MG63 (cell line): ENCODE results near the gene CAV1. TPM values are rescaled to one million over a fixed set of nuclear protein-coding genes. Genes with fewer than 3 reads are reported as not detected.
"Not testable (repeated sequence)": the region's sequence is repeated elsewhere in the genome, so short reads cannot be mapped to it uniquely, and the experiment has no call there.

ENCODE experiments used
- DNase-seq: peaks from one replicate; pipeline ENCODE4 v3.0.0-alpha.2; 2020
- H3K27me3 ChIP-seq: fragments of 250-450 bp; sonication (Bioruptor Pico); 2 replicates; pipeline ENCODE4 v1.5.1; 2020; ENCODE audit warnings: mild to moderate bottlenecking, moderate library complexity
- H3K36me3 ChIP-seq: fragments of 250-450 bp; sonication (Bioruptor Pico); 2 replicates; pipeline ENCODE4 v1.5.1; 2020; ENCODE audit warnings: mild to moderate bottlenecking, moderate library complexity
- H3K4me3 ChIP-seq: fragments of 250-450 bp; sonication (Bioruptor Pico); 2 replicates; pipeline ENCODE4 v1.5.1; 2020; ENCODE audit warnings: mild to moderate bottlenecking, moderate library complexity
- H3K9me3 ChIP-seq: fragments of 250-450 bp; sonication (Bioruptor Pico); 2 replicates; pipeline ENCODE4 v1.5.1; 2020; ENCODE audit warnings: mild to moderate bottlenecking, moderate library complexity
- total RNA-seq: library from RNA; depleted of rRNA; stranded (reverse); fragments of >200 nt; shearing (Covaris generic); gene quantifications from 2 replicates; pipeline ENCODE4 v1.2.3, GENCODE V29; 2014; ENCODE audit warnings: low replicate concordance

The CAV1 gene
- total RNA-seq, 1 experiment from 2014 or later = 287 TPM

DNA sequence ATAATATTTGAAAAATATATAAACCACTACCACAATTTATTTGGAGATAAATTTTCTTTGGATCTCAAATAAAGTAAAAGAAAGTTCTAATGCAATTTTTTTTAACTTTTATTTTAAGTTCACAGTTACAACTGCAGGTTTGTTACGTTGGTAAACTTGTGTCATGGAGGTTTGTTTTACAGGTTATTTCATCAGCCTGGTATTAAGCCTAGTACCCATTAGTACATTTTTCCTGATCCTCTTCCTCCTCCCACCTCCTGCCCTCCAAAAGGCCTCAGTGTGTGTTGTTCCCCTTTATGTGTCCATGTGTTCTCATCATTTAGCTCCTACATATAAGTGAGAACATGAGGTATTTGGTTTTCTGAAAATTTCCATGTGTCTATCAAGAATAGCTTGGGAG, 54.5 kb downstream of the CAV1 start:
- no peaks in the 10 kb centered on the region for H3K27me3 ChIP-seq
- H3K4me3 ChIP-seq = no peak overlapping the region
- peaks cover 4% of the 10 kb centered on the region; the same call in 1 of the 2 replicates for H3K9me3 ChIP-seq
- 0 out of 2 replicates have a peak, but pooled peaks cover 2% of the 10 kb centered on the region for H3K36me3 ChIP-seq
- DNase-seq = no peak

DNA sequence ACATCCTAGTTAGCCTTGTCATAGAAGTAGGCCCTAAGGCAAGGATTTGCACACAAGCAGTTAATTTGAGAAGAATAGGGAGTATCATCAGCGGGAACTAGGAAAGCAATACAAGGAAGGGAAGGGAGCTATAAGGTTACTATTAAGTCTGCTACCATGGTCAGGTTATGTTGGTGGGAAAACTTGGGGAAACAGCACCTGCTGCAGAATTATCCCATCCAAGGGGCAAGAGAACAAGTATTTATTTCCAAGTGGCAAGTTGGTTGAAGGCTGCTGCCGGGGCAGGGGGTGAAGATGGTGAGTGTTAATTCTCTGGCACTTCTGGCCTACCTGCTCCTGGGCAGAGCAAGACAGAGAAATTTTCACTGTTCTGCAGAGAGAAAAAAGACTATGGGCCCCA, 55.0 kb downstream of the CAV1 start:
- Histone ChIP-seq H3K27me3 (no peaks in the 10 kb centered on the region), H3K36me3 (0 out of 2 replicates have a peak, but pooled peaks cover 2% of the 10 kb centered on the region), H3K4me3 (no peak overlapping the region), H3K9me3 (peaks cover 4% of the 10 kb centered on the region; the same call in 1 of the 2 replicates)
- no peak for DNase-seq

DNA sequence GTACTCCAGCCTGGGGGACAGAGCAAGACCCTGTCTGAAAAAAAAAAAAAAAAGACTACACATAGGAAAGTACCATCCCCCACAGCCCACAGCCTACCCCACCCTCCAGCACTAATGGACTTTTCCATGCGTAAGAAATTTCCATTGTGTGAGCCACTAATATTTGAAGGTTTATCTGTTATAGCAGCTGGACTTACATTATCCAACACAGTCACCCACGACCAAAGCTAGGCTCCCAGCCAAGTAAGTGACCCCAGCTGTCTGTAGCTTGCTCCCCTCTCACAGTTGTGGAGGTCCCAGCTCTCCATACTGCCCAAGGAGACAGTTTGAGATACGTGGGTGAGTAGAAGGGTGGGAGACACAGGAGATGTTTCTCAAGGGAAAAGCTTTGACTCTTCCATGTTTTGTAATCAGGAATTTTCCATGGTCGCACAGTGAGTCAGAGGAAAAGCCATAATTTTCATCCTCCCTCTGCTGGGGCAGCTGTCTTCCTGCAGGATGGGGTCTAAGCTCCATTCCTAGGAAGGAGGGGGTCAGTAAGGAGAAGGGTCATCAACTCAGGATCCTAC, 57.4 kb downstream of the CAV1 start:
- Histone ChIP-seq H3K36me3 (0 out of 2 replicates have a peak, but pooled peaks cover 2% of the 10 kb centered on the region), H3K9me3 (peaks cover 4% of the 10 kb centered on the region; the same call in 1 of the 2 replicates), H3K27me3 (no peaks in the 10 kb centered on the region), H3K4me3 (no peak overlapping the region)
- DNase-seq = no peak

DNA sequence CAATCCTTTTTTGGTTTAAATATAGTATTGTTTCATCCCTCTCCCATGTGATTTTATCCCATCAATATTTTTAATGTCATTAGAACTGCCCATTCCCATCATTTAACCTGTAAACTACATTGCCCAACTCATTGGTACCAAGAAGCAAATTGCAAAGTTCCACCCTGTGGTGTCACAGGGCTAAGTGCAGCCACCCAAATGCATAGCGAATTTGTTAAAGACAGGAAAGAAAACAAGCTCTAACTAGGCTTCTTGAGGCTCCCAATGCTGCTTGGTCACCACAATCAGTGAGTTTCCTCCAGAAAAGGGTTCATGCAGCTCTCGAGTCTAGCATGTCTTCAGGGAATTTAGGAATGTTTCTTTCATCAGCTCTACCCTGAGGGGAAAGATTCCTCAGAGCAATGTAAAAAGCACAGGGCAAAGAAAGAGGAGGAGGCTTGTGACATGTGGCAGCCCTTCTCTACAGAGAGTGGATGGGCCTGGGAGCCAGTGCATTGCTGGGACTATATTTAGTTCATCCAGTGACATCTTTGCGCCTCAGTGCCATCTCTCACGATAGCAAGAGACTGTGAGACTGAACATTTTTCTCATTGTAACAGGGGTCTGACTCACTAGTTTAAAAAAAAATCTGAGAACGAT, 58.1 kb downstream of the CAV1 start:
- Histone ChIP-seq H3K9me3 (peaks cover 4% of the 10 kb centered on the region; the same call in 1 of the 2 replicates), H3K36me3 (0 out of 2 replicates have a peak, but pooled peaks cover 2% of the 10 kb centered on the region), H3K4me3 (no peak overlapping the region), H3K27me3 (no peaks in the 10 kb centered on the region)
- no peak for DNase-seq

DNA sequence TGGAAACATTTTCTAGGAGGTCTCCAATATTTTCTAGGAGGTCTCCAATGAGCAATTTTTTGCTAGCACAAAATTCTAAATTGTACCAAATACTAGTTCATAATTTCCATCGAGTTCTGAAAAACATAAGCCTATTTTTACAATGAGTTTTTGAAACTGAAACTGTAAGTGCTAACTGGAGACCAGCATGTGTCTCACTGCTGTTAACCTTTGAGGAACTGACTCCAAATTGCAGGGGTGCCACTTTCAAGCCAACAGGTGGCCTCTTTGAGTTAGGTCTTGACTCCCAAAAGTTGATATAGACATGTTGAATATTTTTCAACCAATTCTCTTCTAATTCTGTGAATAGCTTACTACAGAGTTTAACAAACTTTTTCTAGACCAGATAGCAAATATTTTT, 58.8 kb downstream of the CAV1 start:
- Histone ChIP-seq H3K36me3 (0 out of 2 replicates have a peak, but pooled peaks cover 2% of the 10 kb centered on the region), H3K27me3 (no peaks in the 10 kb centered on the region), H3K9me3 (peaks cover 4% of the 10 kb centered on the region; the same call in 1 of the 2 replicates), H3K4me3 (no peak overlapping the region)
- DNase-seq = no peak

DNA sequence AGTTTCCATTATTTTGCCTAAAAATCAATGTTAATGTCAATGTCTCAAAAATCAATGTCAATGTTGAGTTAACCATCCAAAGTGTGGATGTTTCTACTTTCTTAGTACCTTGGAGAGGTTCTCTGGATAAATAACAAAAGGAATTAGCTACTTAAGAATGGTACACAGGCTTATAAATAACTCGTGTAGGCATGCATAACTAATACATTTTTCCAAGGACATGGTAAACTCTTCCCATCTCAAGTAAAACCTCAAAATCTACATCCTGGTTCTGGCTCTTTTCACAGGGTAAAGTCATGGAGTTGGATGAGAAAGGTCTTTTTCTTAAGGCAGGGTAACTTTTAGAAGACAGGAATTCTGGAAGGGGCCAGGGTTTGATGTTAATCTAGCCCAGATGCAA, 59.9 kb downstream of the CAV1 start:
- Histone ChIP-seq H3K4me3 (no peak overlapping the region), H3K9me3 (no peaks in the 10 kb centered on the region), H3K36me3 (no peaks in the 10 kb centered on the region), H3K27me3 (no peaks in the 10 kb centered on the region)
- no peak for DNase-seq

DNA sequence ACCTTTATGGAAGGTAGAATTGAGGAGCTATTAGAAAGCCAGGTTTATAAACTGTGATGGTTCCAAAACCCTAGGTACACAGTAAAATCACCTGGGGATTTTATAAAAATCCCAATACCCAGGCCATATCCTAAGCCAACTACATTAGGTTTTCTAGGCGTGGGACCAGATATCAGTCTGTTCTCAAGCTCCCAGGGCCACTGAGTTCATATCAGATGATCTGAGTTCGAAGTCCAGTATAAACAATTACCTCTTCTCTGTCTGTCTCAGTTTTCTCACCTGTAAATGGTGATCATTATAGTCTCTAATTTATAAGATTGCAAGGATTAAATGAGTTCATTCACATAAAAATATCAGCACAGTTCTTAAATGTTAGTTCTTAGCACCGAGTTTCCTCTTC, 60.6 kb downstream of the CAV1 start:
- Histone ChIP-seq H3K9me3 (no peaks in the 10 kb centered on the region), H3K4me3 (no peak overlapping the region), H3K36me3 (no peaks in the 10 kb centered on the region), H3K27me3 (no peaks in the 10 kb centered on the region)
- DNase-seq = no peak

DNA sequence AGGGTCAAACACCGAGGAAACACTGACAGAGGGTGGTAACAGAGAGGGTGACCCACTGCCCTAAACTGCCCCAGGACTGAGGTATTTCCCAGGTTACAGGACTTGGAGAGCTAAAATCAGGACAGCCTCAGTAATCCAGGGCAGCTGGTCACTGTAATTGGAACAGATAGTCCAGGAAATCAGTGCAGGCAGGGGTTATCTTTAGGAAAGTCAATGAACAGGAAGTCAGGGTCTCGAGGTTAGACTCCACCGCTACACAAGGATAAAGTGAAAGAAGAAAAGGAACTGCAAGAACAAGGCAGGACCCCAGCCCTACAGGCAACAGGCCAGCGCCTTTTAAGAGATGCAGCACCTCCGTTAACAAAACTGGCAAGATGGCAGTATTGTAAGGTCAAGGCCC, 61.1 kb downstream of the CAV1 start:
- Histone ChIP-seq H3K27me3 (no peaks in the 10 kb centered on the region), H3K36me3 (no peaks in the 10 kb centered on the region), H3K9me3 (no peaks in the 10 kb centered on the region), H3K4me3 (no peak overlapping the region)
- DNase-seq = no peak

DNA sequence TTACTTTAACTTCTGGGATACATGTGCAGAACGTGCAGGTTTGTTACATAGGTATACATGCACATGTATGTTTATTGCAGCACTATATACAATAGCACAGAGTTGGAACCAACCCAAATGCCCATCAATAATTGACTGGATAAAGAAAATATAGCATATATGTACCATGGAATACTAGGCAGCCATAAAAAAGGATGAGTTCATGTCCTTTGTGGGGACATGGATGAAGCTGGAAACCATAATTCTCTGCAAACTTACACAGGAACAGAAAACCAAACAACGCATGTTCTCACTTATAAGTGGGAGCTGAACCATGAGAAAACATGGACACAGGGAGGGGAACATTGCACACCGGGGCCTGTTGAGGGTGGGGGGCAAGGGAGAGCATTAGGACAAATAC, 62.4 kb downstream of the CAV1 start:
- not testable (repeated sequence) for H3K9me3 ChIP-seq, H3K27me3 ChIP-seq, H3K36me3 ChIP-seq, H3K4me3 ChIP-seq, DNase-seq

DNA sequence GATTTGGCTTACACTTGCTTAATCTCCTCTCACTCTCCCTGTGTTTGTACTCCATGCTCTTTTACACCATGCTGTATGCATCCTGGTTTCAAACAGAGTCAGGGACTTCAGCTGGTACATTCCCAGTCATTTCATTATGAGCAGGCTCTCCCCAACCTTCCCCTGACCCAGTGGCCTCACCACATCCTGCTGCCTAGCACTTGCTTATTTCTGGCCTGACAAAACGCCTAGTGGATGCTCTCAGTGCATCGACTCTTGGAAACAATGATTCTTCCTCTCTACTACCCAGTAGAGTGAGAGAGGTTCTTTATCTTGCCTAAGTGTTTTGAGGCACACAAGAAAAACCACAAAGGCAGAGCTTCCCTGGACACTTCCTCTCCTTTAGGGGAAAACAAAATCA, 63.4 kb downstream of the CAV1 start:
- no peaks in the 10 kb centered on the region for H3K27me3 ChIP-seq
- DNase-seq = peak; percentile 56
- H3K36me3 ChIP-seq = no peaks in the 10 kb centered on the region
- no peak overlapping the region for H3K4me3 ChIP-seq
- H3K9me3 ChIP-seq = no peaks in the 10 kb centered on the region

DNA sequence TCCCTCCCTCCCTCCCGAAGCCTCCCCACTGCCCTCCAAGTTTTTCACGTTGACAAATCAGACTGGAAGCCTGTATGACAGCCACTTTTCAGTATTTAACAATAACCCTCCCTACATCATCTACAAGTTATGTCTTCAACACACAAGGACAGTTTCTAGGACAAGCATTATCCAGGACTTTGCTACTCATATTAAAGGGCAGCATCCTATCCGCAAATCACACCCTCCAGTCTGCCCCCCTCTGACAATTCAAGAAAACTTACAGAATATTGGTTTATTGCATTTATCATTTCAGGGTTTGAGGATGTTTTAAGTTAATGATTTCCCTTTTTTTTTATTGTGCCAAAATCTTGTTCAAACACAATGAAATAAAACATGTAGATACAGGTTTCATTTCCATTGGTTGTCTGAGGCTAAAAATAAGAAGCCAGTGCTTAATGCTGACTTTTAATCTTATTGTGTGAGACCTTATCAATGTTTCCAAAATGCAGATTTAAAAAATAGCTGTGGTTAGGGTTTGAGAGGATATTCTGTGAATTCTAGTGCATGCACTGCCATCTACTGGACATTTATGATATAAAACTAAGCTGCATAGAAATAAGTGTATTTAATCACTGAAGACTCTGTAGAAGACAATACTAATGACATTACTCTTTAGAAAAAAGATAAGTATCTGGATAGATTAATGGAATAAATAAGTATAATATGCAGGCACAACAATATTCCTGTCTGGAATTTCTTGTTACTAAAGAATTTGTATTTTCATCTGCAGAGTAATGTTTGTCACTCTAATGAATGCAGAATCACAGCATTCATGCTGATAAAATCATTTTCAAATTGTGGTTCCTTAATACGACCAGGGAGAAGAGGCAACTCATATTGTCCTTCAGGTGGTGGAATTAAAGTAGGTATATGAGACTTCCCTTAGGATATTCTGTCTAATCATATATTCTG, 64.1 kb downstream of the CAV1 start:
- no peak overlapping the region for H3K4me3 ChIP-seq
- peak; percentile 14 for DNase-seq

DNA sequence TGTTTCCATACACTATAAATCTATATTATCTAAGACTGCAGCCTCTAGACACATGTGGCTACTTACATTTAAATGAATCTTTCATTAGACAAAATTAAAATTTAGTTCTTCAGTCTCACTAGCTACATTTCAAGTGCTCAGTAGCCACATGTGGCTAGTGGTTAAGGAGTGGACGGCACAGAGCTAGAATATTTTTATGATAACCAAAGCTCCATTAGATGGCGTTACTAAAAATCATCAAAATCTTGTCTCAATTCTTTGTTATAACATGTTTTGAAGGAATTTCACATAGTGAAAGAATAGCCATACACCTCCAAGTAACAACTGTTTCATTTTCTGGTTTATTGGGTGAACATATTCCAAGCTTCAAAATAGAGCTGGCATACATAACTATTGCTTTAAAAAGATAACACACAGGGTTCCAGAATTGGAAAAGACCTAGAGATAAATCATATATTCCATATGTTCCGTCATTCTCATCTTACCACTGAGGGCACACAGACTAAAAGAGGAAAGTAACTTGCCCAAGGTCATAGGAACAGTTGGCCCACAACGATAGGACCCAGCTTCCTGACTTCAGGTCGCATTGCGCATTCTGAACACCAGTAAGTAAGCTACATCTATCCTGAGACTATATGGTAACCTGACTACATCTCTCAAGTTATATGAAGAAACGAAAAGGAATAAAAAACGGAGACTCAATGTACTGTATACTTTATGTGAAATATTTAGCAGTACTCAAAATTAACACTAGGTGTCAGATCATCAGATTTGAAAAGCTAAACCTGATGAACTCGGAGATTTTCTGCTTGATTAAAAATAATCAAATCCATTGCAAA, 66.6 kb downstream of the CAV1 start:
- Histone ChIP-seq H3K27me3 (no peaks in the 10 kb centered on the region), H3K4me3 (0 out of 2 replicates have a peak overlapping the region, but pooled peaks have one; percentile 8), H3K36me3 (no peaks in the 10 kb centered on the region), H3K9me3 (no peaks in the 10 kb centered on the region)
- no peak for DNase-seq

More for the DNA sequence above, 64.1 kb downstream of the CAV1 start:
- Histone ChIP-seq H3K9me3 (no peaks in the 10 kb centered on the region), H3K27me3 (no peaks in the 10 kb centered on the region), H3K36me3 (no peaks in the 10 kb centered on the region)

DNA sequence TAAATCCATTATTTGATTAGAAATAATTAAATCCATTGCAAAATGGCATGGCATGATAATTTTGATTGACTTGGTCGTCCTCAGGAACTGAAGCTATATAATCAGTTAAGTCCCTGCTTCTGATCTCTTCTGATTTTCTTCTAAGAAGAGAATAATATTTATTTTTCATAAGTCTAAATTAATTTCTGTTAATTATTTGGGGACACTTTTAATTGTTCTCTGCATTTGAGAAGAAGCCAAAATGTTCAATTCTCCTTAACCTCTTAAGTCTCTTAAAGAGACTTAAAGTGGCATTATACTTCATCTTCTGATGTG, 67.2 kb downstream of the CAV1 start:
- Histone ChIP-seq H3K9me3 (no peaks in the 10 kb centered on the region), H3K27me3 (no peaks in the 10 kb centered on the region), H3K4me3 (no peak overlapping the region), H3K36me3 (no peaks in the 10 kb centered on the region)
- DNase-seq = no peak

DNA sequence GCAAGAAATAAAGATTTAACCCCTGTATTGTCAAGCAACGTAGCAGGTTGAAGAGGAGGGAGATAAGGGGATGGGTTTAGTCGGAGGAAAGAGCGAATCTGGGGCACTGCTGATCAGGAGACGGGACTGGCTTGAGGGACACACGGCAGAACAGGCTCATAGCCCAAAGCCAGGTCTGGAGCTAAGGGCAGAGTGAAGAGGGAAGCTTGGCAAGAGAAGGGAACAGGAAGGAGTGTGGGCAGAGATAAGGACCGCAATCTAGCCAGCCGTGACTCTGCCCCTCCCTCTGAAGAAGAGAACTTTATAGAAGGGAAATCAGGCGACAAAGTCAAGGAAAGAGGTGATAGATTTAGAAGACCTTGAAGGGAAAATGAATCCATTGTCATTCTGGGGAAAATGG, 67.6 kb downstream of the CAV1 start:
- Histone ChIP-seq H3K4me3 (no peak overlapping the region), H3K36me3 (no peaks in the 10 kb centered on the region), H3K27me3 (no peaks in the 10 kb centered on the region), H3K9me3 (no peaks in the 10 kb centered on the region)
- DNase-seq = no peak

DNA sequence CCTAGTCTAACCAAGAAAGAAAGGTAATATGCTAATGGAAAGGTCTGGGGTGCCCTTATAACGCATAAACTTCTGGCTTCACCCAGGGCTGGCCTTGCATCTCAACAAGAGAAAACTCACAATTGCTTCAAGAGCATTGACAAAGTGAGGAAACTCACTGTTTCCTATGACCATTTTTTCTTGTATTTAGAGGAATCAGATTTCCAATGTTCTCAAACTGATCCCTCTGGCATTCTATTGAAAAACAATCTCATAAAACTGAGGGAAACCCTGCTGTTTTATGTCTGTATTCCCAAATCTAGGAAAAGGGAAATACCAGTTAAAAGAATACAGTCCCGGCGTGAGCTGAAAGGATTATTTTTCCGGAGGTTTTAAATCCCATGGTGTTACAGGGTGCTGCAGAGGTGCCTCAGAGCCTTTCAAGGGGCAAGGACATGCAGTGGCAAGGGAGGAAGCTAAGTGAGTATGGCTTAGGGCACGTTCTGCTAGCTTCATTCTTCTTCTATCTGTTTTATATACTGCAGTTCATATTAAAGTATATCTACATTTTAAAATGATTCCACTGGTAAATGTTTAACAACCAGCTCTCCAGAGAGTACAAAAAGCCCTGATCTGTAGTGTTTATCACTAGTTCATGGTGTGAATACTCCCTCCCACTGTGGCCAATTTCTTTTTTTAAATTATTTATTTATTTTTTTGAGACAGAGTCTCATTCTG, 68.7 kb downstream of the CAV1 start:
- H3K36me3 ChIP-seq = no peaks in the 10 kb centered on the region
- H3K27me3 ChIP-seq = no peaks in the 10 kb centered on the region
- no peak for DNase-seq
- no peaks in the 10 kb centered on the region for H3K9me3 ChIP-seq
- no peak overlapping the region for H3K4me3 ChIP-seq

DNA sequence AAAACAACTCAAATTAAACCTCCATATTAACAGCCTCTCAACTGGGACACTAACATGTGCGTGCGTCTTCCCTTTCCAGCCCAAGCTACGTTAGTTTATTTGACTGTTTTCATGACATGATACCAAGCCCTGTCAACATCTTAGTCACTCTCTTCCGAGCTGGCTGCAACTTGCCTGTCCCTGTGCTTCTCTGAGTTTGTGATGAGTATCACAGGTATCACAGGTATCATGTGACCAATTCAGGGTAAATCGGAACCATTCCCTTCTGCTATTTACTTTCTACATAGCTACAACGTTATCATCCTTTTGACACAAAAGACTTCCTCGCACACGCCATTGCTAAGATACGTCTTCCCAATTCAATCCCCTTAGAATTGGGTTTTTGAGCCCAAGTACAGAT, 70.2 kb downstream of the CAV1 start:
- no peak for DNase-seq
- no peaks in the 10 kb centered on the region for H3K27me3 ChIP-seq
- H3K9me3 ChIP-seq = no peaks in the 10 kb centered on the region
- no peak overlapping the region for H3K4me3 ChIP-seq
- H3K36me3 ChIP-seq = no peaks in the 10 kb centered on the region
